NCI-H2171 treated with DMSO at 0.1 percent for 48 hours (cell line): ENCODE results near the gene ZIC4.

Source experiments
- DNase-seq: peaks from one replicate; lab custom pipeline; 2025; lab: John Stamatoyannopoulos, UW

The ZIC4 gene

GRCh38 chr3:147354623-147355022, 51.7 kb downstream of the ZIC4 start:
- DNase-seq: no peak

- no peak for DNase-seq
These were observed 55.0 kb downstream of the ZIC4 start for GRCh38 chr3:147351301-147351700.

- no peak for DNase-seq
These were observed 57.4 kb downstream of the ZIC4 start for GRCh38 chr3:147348976-147349375.

- no peak for DNase-seq
These were observed 62.4 kb downstream of the ZIC4 start for GRCh38 chr3:147343926-147344325.

- DNase-seq: no peak
These were observed 64.6 kb downstream of the ZIC4 start for GRCh38 chr3:147341727-147342126.

DNA sequence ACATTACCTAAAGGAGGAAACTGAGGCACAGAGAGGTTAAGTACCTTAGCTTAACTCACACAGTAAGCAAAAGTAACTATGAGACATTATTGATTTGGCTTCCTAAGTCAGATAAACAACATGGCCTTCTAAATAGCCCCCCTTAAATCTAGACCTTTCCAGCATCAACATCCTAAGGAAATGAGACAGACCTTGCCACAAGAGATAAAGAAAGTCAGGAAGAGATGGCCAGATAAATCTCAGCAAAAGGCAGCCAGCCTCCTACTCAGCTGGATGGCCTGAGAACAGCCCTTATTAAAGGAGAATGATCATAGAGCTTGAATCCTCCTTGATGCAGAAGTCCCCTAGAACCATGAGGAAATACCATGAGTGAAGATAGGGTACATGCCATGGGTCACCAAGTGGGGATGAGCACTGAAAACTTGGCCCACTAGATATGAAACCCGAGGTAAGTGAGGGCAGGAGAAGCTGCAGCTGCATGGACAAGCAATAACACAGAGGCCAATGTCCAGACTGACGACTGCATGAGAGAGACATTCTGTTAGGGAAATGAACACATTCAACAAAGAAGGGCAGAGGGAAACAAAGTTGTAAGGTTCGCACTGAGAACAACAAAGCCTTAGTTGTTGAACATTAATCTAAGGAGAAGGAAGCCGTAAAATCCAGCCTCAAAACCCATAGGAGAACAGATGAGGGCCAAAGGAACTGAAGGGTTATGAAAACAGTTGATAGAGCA, 69.6 kb downstream of the ZIC4 start:
- no peak for DNase-seq
